Measurements from ENCODE around the gene NPIPA8.
"Not testable (repeated sequence)": the region's sequence is repeated elsewhere in the genome, so short reads cannot be mapped to it uniquely, and the experiment has no call there.

NPIPA8 gene

DNA sequence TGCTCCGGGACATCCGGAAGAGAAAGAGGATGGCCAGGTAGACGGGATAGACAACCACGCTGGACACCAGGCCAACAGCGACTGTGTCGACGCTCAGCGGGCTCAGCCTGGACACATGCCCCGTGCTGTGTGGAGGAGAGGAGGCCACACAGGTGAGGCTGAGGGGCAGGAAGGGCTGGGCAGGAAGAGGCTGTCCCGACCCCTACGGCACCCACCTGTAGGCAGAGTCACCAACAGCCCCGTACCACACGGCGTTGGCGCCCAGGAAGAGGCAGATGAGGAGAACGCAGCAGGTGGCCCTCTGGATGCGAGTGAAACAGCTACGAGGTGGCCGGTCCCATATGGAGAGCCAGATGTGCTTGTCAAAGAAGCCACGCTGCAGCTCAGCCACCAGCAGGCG is at the start of gene NPIPA8:
Gene NPIPA8 (minus strand): TSS at position 101 of the 400 bp plus-strand sequence. CDS start 4,074 bp downstream, outside the sequence.
- not testable (repeated sequence) for DNase-seq (ENCODE audit: low read depth)

DNA sequence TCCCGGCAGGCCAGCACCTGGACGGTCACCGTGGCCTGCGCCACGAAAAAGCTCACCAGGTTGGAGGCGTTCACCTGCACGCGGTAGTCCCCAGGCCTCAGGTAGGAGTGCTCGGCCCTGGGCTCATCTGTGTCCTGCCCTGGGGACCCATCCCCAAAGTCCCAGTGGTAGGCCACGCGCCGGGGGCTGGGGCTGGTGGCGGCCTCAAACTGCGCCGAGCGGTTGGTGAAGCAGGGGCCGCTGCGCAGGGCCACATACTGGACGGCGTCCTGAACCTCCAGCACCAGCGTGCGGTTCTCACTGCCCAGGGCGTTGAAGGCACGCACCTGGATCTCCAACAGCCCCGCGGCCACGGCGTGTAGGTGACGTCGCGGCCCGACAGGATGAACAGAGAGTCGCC is 48.7 kb upstream of the NPIPA8 start:
- not testable (repeated sequence) for DNase-seq (ENCODE audit: low read depth)

DNA sequence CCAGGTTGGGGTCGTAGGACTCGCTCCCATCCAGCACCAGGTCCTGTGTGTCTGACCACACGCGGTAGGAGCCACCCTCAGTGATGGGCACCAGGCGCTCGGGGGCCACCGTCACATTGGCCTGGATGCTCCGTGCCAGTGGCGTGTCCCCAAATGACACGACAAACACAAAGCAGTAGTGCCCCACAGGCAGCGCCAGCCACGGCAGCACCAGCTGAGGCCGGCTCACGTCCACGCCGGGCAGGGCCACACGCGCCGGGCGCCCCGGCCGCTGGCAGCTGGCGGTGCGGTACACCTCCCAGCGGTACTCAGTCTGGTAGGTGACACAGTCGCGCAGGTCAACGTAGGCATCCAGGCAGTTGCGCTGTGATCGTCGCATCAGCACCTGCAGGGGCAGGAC is 48.3 kb upstream of the NPIPA8 start:
- not testable (repeated sequence) for DNase-seq (ENCODE audit: low read depth)

DNA sequence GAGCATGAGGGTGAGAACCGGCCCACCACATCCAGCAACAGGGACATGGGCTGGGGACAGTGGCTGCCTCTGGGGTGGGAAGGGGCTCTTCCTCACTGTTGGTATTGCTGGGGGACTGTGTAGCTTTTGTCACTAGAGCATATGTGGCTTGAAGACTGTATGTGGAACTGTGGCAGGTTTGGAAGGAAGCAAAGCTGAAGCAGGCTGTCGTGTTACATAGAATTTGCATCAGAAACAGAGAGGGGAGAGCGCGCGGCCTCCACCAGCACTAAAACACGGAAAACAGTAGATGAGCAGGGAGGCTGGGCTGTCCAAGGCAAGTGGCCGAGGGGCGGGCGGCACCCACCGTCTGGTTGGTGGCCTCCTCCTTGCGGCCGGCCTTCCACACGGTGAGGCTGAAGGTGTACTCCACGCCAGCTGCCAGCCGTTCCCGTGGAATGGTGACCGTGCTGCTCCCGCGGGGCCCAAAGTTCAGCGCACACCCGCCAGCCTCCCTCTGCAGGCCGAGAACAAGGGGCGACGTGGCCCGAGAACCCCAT is 47.6 kb upstream of the NPIPA8 start:
- DNase-seq (ENCODE audit: low read depth), result not testable (repeated sequence)

DNA sequence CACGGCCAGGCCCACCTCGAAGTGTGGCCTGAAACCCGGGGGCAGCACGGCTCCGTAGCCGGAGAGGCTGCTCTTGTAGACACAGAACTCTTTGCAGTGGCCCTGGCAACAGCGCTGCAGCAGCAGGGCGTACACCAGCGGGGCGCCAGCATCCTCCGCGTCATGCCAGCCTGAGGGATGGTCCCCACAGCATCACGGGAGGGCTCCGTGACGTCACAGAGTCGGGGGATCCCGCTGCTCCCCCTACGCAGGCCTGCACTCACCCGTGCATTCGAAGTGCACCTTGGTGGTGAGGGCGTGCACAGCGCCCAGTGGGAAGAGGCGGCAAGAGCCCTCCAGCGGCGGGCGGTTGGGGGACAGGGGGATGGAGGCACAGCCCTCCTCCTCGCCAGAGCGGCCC is 46.2 kb upstream of the NPIPA8 start:
- not testable (repeated sequence) for DNase-seq (ENCODE audit: low read depth)

DNA sequence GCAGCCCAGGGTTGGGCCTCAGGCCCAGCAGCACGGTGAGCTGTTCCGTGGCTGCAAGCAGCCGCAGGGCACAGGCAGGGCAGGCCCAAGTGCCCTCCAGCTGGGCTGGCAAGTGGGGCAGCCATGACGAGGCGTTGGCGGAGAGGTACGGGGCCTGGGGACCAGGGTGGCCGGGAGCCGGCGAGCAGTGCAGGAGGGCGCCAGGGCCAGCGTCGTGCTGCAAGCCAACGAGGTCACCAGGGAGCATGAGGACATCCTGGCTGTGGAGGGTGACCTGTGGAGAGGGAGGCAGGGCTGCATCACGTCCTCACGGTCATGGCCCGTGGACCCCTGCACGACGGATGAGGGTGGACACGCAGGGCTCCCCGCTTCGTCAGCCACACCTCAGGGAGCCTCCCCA is 11.2 kb upstream of the NPIPA8 start:
- not testable (repeated sequence) for DNase-seq (ENCODE audit: low read depth)

DNA sequence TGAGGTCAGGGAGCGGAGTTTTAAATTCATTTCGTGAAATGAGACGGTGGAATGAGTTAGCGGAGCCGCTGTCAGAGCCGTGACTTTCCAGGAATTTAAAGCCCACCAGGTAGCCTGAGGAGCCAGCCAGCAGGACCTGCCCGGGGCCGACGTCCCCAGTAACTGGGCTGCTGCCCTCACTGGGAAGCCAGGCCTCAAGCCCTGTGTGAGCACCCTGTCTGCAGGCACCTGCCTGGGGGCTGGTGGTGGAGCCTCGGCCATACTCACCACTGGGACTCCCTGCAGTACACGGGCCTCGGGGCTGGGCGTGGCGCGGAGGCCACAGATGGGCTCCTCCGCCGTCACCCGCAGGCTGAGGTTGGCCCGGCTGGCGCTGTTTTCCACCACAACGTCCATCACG is 10.5 kb upstream of the NPIPA8 start:
- not testable (repeated sequence) for DNase-seq (ENCODE audit: low read depth)

DNA sequence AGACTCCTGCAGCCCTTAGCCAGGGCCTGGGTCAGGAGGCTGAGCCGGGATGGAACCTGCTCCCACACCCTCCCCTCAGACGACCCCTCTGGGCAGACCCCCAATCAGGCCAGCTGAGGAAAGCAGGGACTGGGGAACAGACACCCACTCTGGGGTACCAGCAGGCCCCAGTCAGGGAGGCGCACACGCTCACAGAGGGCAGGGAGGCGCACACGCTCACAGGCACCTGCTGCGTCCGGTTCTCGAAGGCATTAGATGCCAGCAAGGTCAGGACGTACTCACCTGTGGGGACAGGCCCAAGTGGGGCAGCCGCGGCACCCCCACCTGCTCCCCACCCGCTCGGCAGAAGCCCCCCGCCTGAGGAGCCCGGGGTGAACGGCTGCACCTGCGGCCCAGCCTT is 8.1 kb upstream of the NPIPA8 start:
- not testable (repeated sequence) for DNase-seq (ENCODE audit: low read depth)

DNA sequence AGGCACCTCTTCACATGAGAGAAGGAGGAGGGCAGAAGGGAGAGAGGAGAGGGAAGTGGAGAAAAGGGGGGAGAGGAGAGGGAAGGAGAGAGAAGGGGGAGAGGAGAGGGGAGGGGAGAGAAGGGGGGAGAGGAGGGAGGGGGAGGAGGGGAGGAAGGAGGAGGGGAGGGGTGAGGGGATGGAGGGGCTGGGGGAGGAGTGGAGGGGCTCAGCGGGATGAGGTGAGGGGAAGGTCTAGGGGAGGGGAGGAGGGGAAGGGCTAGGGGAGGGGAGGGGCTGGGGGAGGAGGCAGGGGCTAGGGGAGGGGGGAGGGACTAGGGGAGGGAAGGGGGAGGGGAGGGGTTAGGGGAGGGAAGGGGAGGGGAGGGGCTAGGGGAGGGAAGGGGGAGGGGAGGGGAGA is 5.5 kb upstream of the NPIPA8 start:
- DNase-seq (ENCODE audit: low read depth), result not testable (repeated sequence)

DNA sequence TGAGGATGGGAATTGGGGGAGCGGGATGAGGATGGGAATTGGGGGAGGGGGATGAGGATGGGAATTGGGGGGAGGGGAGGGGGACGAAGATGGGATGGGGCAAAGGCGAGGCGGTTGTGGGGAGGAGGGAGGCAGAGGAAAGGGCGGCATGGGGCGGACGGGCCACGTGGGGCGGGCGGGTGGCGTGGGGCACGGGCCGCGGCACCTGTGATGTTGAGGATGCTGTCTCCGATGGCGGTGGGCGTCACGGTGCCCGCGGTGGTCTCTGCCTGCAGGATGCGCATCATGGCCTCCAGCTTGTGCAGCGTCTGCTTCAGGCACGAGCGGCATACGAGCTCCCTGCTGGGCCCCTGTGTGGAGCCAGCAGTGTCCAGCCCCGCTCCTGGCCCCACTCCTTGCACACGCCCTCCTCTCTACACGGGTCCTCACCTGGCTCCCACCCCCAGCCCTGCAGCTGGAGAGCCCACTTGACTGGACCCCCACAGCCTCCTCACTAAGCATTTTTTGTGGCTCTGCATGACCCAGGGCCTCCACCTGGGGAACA is 5.0 kb upstream of the NPIPA8 start:
- not testable (repeated sequence) for DNase-seq (ENCODE audit: low read depth)

DNA sequence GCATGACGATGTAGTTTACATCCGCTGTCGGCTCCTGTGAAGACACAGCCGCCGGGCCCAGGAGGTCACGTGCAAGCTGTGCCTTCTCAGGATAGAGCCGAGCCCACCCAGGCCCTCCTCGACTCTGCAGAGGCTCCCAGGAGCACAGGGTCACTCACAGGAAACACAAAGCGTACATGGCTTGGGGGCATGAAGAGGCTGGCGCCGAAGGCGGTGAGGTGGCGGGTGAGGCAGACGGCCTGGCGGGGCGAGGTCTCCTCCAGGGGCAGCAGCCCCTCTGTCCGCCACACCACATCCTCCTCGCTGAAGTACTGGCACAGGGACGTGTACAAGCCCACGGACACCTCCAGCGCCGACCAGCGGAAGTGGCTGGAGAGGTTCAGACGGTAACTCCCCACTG is 2.7 kb upstream of the NPIPA8 start:
- not testable (repeated sequence) for DNase-seq (ENCODE audit: low read depth)

DNA sequence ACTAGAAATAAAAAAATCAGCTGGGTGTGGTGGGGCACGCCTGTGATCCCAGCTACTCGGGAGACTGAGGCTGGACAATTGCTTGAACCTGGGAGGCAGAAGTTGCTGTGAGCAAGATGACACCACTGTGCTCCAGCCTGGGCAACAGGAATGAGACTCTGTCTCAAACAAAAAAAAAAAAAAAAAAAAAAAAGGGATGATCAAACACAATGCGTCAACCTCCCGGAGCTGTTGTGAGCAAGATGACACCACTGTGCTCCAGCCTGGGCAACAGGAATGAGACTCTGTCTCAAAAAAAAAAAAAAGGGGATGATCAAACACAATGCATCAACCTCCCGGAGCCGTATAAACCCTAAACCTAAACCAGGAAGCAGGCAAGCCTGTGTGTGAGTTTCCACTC is 24.7 kb downstream of the NPIPA8 start:
- DNase-seq (ENCODE audit: low read depth), result not testable (repeated sequence)

DNA sequence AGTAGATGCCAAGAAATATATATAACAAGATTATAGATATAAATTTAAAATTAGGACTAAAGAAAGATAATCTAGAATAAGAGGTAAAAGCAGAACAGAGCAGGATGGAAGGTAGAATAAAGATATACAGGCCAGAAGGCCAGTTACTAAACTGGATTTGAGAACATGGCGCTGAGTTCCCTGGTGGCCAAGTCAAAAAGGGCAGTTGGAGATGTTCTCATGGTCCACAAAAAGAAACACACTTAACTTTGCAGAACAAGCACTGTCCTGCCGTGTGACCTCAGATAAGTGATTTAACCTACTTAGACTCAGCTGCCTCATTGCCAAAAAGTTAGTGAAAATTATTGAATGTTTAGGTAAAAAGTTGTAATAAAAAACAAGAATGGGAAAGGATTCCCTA is 27.4 kb downstream of the NPIPA8 start:
- DNase-seq (ENCODE audit: low read depth), result not testable (repeated sequence)

DNA sequence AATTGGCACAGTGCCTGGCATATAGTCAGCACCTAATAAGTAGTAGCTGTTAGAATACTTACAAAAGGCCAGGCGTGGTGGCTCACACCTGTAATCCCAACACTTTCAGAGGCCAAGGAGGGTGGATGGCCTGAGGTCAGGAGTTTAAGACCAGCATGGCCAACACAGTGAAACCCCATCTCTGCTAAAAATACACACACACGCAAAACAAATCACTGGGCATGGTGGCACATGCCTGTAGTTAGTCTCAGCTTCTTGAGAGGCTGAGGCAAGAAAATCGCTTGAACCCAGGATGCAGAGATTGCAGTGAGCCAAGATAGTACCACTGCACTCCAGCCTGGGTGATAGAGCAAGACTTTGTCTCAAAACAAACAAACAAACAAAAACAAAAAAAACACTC is 29.3 kb downstream of the NPIPA8 start:
- not testable (repeated sequence) for DNase-seq (ENCODE audit: low read depth)

DNA sequence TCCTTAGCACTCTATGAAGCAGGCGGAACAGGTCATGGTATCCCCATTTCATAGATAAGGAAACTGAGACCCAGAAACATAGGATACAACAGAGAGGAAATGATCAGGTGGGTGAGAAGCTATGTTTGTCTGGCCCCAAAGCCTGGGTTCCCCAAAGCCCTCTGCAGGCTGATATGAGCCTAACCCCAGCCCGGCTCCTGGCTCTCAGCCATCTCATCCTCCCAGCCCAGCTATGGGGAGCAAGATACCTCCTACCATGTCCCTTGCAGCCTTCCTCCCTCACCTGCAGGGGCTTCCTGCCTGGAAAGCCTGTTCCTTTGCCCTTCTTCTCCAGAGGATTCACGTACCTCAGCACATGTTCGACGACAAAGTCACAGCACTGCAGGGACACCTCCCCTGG is 30.5 kb downstream of the NPIPA8 start:
- not testable (repeated sequence) for DNase-seq (ENCODE audit: low read depth)

DNA sequence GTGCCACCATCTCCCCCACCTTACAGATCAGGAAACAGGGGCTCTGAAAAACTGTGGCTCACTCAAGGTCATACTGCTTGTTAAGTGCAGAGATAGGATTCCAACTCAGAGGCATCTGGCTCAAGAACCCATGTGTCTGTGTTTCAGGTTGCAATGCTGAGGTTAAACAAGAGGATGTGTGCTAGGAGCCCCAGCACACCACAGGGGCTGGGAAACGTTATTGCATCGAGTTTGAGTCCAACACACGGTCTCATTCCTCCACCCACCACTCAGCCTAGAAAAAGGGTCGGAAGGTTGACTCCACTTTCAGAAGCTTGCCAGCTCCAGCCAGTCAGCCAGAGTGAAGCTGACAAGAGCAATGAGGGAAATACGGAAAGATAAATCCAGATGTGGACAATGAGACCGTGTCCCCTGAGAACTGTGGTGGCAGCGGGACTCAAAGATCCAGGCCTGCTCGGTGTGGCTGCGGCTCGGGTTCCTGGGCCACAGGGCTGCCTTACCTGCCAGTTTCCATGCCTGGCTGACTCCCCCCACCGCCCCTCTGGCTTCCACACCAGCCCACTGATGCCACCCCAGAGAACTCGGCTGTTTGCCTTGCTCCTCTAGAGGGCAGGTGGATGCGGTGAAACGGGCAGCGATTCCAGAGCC is 33.4 kb downstream of the NPIPA8 start:
- DNase-seq (ENCODE audit: low read depth), result not testable (repeated sequence)

DNA sequence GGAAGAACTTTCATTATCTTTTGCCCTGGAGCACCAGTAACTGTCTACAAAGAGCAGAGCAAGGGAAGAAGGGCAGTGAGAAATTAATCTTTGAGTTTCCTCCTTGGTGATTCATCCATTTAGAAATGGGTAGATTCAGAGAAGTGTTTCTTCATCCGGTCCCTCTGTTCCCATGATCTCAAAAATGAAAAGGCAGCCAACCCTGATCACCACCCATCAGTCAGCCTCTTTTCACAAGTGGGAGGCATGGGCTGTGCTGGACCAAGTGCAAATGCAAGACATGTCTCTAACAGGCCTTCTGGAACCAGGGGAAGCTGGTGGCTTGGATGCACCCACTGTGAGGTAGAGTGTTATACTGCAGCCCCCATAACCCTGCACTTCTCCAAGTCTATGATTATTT is 38.8 kb downstream of the NPIPA8 start:
- DNase-seq (ENCODE audit: low read depth), result not testable (repeated sequence)

DNA sequence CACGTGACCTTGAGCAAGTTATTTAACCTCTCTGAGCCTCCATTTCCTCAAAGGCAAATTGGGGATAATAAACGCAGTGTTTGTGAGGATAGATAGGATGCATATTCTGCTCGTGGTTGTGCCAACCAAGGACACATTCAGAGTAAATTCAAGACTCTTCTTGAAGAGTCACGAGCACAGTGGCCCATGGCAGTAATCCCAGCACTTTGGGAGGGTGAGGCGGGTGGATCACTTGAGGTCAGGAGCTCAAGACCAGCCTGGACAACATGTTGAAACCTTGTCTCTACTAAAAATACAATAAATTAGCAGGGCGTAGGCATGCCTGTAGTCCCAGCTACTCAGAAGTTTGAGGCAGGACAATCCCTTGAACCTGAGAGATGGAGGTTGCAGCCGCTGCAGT is 39.6 kb downstream of the NPIPA8 start:
- not testable (repeated sequence) for DNase-seq (ENCODE audit: low read depth)

DNA sequence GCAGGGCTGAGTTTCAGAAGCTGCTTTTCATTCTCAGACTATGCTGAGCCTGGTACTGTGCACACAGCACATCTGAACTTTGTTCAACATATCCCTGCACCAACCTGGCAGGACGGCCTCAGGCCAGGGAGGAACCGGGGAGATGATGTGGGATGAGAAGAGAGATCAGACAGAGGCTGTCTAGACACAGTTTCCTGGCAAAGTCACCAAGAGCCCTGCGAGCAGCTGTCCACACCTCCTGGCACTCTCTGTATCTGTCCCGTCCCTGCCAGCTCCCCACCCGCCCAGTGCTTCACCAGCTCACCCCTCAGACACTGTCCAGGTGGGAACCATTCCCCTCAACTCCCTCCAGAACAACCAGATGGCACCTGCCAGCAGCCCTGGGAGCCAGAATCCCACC is 42.2 kb downstream of the NPIPA8 start:
- not testable (repeated sequence) for DNase-seq (ENCODE audit: low read depth)

DNA sequence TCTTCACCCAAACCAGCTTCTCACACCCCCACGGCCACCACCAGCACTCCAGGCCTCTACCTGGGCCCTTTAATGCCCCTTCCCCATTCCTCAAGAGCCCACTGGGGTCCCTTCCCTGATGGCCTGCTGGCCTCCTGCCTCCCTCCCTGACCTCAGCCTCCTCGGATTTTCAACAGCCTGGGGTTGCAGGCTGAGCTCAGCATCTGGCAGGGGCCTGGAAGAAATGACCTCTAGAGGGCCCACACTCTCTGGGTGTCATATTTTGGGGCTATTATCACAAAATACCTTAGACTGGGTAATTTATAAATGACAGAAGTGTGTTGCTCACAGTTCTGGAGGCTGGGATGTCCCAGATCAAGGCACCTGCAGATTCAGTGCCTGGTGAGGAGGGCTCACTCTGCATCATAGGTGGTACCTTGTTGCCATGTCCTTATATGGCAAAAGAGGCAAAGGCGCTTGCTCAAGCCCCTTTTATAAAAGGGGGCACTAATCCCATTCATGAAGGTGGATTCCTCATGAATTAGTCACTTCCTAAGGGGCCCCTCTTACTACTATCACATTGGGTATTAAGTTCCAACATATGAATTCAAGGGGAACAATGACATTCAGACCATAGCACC is 43.1 kb downstream of the NPIPA8 start:
- DNase-seq (ENCODE audit: low read depth), result not testable (repeated sequence)

DNA sequence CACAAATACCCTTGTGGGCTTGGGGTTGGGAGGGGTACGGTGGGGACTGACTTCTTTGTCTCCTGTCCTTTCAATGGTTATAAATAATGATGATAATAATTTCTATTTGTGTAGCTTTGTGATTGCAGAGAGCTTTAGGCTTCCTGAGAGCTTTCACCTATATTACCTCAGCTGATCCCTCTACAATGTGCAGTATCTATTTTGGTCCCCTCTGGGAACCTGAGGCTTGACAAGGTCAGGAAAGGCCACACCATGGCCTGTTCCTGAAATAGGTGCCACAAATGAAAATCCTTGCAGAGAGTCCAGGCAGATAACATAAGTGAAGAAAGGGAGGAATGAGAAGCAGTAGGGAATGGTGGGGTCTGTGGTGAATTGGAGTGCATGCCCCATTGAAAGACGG is 45.6 kb downstream of the NPIPA8 start:
- DNase-seq (ENCODE audit: low read depth), result not testable (repeated sequence)

DNA sequence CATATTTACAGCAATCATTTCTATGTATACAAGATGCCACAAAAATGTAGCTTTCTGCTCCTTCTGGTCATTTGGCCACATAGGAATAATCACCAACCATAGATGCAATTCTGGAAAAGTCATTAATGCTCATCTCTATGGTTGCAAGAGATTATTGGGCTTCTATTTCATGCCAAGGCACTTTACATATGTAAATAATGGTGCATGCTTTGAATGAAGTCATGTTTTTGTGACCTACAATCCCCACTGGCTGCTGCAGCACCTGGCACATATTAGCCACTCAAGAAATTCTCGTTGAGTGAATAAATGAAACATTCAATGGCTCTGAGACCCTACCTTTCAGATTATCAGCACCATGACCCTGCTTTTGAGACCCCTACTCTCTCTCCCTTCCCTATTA is 50.2 kb downstream of the NPIPA8 start:
- DNase-seq (ENCODE audit: low read depth), result not testable (repeated sequence)

DNA sequence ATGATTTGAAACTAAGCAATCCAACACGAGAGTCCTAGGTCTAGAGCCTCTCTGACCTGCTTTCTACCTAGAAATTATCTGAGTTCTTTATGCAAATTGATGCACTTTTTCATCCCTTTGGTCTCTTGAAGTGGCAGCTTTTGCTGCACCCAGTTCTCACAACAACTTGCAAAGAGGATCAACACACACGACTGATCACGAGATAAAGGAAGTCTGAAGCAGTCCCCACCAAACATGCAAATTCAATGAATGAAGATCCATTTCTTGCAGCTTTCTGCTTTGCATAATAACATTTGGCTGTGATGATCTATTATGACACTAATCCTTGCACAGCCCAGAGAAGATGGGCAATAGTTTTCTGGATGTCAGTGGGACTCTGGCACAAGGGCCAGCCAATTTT is 56.2 kb downstream of the NPIPA8 start:
- DNase-seq (ENCODE audit: low read depth), result not testable (repeated sequence)
